Activated CD4-positive, CD25-positive, alpha-beta regulatory T cell treated with anti-CD3 and anti-CD28 coated beads, Interleukin-2, amount 50 U/mL, for 72 hours (primary cell): ENCODE measurements around the gene TRIM6.
"Not testable (repeated sequence)": the region's sequence is repeated elsewhere in the genome, so short reads cannot be mapped to it uniquely, and the experiment has no call there.

ENCODE experiments used
- DNase-seq: peaks from one replicate; pipeline ENCODE4 v3.0.0; 2021

Gene TRIM6

DNA sequence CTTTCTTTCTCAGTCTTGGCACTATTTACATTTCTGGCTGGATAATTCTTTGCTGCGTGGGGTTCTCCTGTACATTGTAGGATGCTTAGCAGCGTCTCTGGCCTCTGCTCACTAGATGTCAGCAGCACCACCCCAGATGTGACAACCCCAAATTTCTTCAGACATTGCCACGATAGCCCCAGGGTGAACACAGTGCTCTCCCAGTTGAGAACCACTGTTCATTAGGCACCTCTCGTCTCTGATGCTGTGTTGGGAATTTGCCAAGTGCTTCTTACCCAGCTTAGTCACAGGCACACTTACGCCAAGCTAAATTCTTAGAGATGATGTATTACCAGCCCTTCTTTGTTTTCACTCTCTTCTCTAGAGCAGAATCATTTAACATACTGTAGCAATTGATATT is 9.4 kb downstream of the TRIM6 start:
- no peak for DNase-seq

- DNase-seq: no peak
Observed at GRCh38 chr11:5608808-5609207, 12.4 kb downstream of the TRIM6 start.

DNA sequence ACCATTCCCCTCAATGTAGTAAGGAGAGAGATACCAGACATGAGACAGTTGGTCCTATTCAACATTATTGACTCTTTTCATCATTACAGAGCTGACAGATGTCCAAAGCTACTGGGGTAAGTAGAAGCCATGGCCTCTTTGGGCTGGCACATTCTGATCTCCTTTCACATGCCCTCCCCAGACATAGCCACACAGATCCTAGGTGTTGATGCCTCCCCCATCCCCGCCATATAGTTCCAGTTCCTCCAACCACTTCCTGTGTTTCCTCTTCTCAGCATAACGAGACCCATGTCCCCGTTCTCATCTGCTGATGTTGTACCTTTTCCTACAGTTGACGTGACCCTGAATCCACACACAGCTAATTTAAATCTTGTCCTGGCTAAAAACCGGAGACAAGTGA is 14.0 kb downstream of the TRIM6 start:
- no peak for DNase-seq

GRCh38 chr11:5611627-5612026 is 15.2 kb downstream of the TRIM6 start:
- no peak for DNase-seq

GRCh38 chr11:5618807-5619206 is 22.4 kb downstream of the TRIM6 start:
- no peak for DNase-seq

GRCh38 chr11:5620651-5621521 is 24.4 kb downstream of the TRIM6 start:
- DNase-seq: no peak

GRCh38 chr11:5621580-5621979 is 25.1 kb downstream of the TRIM6 start:
- no peak for DNase-seq

GRCh38 chr11:5622802-5623201 is 26.4 kb downstream of the TRIM6 start:
- no peak for DNase-seq

- peak; percentile 40 for DNase-seq
Observed at GRCh38 chr11:5624489-5625279, 28.2 kb downstream of the TRIM6 start, which contains the start of gene TRIM34. Gene TRIM34, plus strand, starts transcription at chr11:5625001. Its CDS starts 7,331 bp downstream, at chr11:5632332.

- no peak for DNase-seq
Observed at GRCh38 chr11:5625281-5625680, 28.8 kb downstream of the TRIM6 start.

DNA sequence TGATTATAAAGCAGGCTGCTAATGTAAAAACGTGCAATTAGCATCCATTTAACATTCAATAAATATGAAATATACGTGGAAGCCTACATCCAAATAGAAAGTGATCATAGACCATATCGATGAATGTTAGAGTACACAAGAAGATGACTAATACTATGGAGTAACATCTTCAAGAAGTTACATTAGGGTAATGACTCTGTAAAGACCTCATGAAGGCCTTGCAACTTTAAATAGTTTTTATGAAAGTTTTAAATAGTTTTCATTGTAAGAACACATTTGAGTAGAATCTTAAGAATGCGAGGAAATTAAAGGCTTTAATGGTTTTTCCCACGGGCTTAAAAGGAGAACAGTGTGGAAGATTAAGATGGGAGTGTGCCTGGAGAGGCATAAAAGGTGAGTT is 29.8 kb downstream of the TRIM6 start:
- no peak for DNase-seq

- DNase-seq: no peak
Observed at GRCh38 chr11:5631417-5631816, 35.0 kb downstream of the TRIM6 start.

DNA sequence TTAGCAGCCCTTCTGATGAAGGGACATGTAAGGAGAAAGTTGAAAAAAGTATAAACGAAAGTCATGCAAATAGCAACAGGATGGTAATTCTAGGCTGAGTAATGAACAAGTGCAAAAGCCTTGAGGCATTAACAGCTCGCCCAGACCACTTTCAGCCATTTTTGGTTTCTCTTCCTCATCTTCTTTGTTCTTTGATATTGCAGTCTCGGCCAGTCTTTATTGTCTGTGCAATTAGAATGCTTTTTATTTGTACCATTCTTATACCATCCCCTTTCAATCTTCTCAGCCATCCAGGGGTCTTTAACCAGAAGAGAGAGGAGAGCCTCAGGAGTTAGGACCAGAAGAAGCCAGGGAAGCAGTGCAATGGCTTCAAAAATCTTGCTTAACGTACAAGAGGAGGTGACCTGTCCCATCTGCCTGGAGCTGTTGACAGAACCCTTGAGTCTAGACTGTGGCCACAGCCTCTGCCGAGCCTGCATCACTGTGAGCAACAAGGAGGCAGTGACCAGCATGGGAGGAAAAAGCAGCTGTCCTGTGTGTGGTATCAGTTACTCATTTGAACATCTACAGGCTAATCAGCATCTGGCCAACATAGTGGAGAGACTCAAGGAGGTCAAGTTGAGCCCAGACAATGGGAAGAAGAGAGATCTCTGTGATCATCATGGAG is 35.7 kb downstream of the TRIM6 start:
- no peak for DNase-seq

DNA sequence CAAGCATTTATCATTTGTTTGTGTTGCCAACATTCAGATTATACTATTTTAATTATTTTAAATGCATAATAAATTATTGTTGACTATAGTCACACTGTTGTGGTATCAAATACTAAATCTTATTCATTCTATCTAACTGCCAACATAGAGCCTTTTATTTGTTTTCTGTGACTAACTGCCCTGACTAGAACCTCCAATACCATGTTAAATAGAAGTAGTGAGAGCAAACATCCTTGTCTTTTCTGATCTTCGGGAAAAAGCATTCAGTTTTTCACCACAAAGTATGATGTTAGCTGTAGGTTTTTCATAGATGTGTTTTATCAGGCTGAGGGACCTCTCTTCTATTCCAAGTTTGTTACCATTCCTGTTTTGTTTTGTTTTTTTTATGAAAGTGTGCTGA is 43.5 kb downstream of the TRIM6 start:
- no peak for DNase-seq

GRCh38 chr11:5643585-5643984 is 47.1 kb downstream of the TRIM6 start:
- DNase-seq: no peak

- no peak for DNase-seq
Observed at GRCh38 chr11:5646139-5646538, 49.7 kb downstream of the TRIM6 start.

- DNase-seq: no peak
Observed at GRCh38 chr11:5655474-5655873, 59.0 kb downstream of the TRIM6 start.

GRCh38 chr11:5656956-5657355 is 60.5 kb downstream of the TRIM6 start:
- DNase-seq: not testable (repeated sequence)

GRCh38 chr11:5658318-5658717 is 61.9 kb downstream of the TRIM6 start:
- no peak for DNase-seq
